HEK293T (cell line): ENCODE data around the gene PIP5K1C.

Source experiments
- CTCF ChIA-PET: fragments of 350-600 bp; formaldehyde crosslinking; extraction: SDS; loops from one replicate; lab custom pipeline; 2021; ENCODE audit warnings: antibody characterized with exemption, inconsistent platforms; lab: Yijun Ruan, JAX
- POLR2A ChIA-PET: fragments of 350-600 bp; formaldehyde crosslinking; extraction: SDS; loops from one replicate; lab custom pipeline; 2020; ENCODE audit warnings: antibody characterized with exemption, inconsistent platforms; lab: Yijun Ruan, JAX
- DNase-seq: peaks from one replicate; pipeline ENCODE4 v3.0.0; 2012; ENCODE audit warnings: mixed read lengths; ENCODE audit errors: extremely low spot score
- ARNT ChIP-seq: fragments of 450-650 bp; IDR thresholded peaks from 2 replicates; pipeline ENCODE4 v1.6.1; 2017; ENCODE audit warnings: mild to moderate bottlenecking
- BHLHE40 ChIP-seq: fragments of 450-650 bp; IDR thresholded peaks from 2 replicates; pipeline ENCODE4 v1.6.1; 2016; ENCODE audit warnings: mild to moderate bottlenecking, moderate library complexity, borderline replicate concordance
- CTBP1 ChIP-seq: fragments of 450-650 bp; IDR thresholded peaks from 2 replicates; pipeline ENCODE4 v1.6.1; 2016; ENCODE audit warnings: borderline replicate concordance
- ELF4 ChIP-seq: fragments of 450-650 bp; IDR thresholded peaks from 2 replicates; pipeline ENCODE4 v1.6.1; 2017; ENCODE audit warnings: antibody characterized with exemption
- FOXA1 ChIP-seq: fragments of 450-650 bp; IDR thresholded peaks from 2 replicates; pipeline ENCODE4 v1.6.1; 2016; ENCODE audit warnings: mild to moderate bottlenecking
- FOXK2 ChIP-seq: fragments of 450-650 bp; IDR thresholded peaks from 2 replicates; pipeline ENCODE4 v1.6.1; 2016; ENCODE audit warnings: mild to moderate bottlenecking
- FOXM1 ChIP-seq: fragments of 450-650 bp; IDR thresholded peaks from 2 replicates; pipeline ENCODE4 v1.6.1; 2017; ENCODE audit warnings: mild to moderate bottlenecking, borderline replicate concordance
- HDGF ChIP-seq: fragments of 450-650 bp; IDR thresholded peaks from 2 replicates; pipeline ENCODE4 v1.6.1; 2017; ENCODE audit warnings: antibody characterized with exemption, borderline replicate concordance
- L3MBTL2 ChIP-seq: fragments of 450-650 bp; conservative IDR thresholded peaks from 2 replicates; pipeline ENCODE4 v1.6.1; 2016; ENCODE audit warnings: mild to moderate bottlenecking
- LEF1 ChIP-seq: fragments of 450-650 bp; IDR thresholded peaks from 2 replicates; pipeline ENCODE4 v1.6.1; 2017; ENCODE audit warnings: mild to moderate bottlenecking, borderline replicate concordance
- NFRKB ChIP-seq: fragments of 450-650 bp; IDR thresholded peaks from 2 replicates; pipeline ENCODE4 v1.6.1; 2016; ENCODE audit warnings: mild to moderate bottlenecking, moderate library complexity
- PKNOX1 ChIP-seq: fragments of 450-650 bp; IDR thresholded peaks from 2 replicates; pipeline ENCODE4 v1.6.1; 2016
- SP1 ChIP-seq: fragments of 450-650 bp; IDR thresholded peaks from 2 replicates; pipeline ENCODE4 v1.6.1; 2017
- SUZ12 ChIP-seq: fragments of 450-650 bp; IDR thresholded peaks from 2 replicates; pipeline ENCODE4 v1.6.1; 2016; ENCODE audit warnings: mild to moderate bottlenecking
- TARDBP ChIP-seq: fragments of 450-650 bp; IDR thresholded peaks from 2 replicates; pipeline ENCODE4 v1.6.1; 2016
- ZNF384 ChIP-seq: fragments of 450-650 bp; IDR thresholded peaks from 2 replicates; pipeline ENCODE4 v1.6.1; 2016

PIP5K1C gene

GRCh38 chr19:3638208-3639193, 61.8 kb downstream of the PIP5K1C start:
- ChIA-PET POLR2A (no interaction called here), CTCF (no interaction called here)
- TF ChIP-seq LEF1 (no peak), BHLHE40 (no peak), CTBP1 (no peak), TARDBP (no peak), FOXM1 (no peak), FOXA1 (no peak), ELF4 (no peak), ARNT (no peak), ZNF384 (no peak), SUZ12 (no peak), PKNOX1 (no peak), FOXK2 (no peak), NFRKB (no peak), HDGF (no peak)
- no peak for DNase-seq

- DNase-seq: no peak
- POLR2A ChIA-PET: no interaction called here
- TF ChIP-seq CTBP1 (no peak), FOXA1 (no peak), ZNF384 (no peak), TARDBP (no peak), ELF4 (no peak), PKNOX1 (no peak)
- CTCF ChIA-PET: no interaction called here
These were observed 62.6 kb downstream of the PIP5K1C start for GRCh38 chr19:3637621-3638020.

GRCh38 chr19:3636962-3637361, 63.3 kb downstream of the PIP5K1C start:
- TF ChIP-seq BHLHE40: no peak
- POLR2A ChIA-PET: no interaction called here
- no peak for DNase-seq
- CTCF ChIA-PET: no interaction called here

- ChIA-PET CTCF (no interaction called here), POLR2A (no interaction called here)
- no peak for DNase-seq
- TF ChIP-seq ELF4 (no peak), NFRKB (no peak), SUZ12 (no peak), ZNF384 (no peak), TARDBP (no peak), FOXK2 (no peak), PKNOX1 (no peak), SP1 (no peak), FOXM1 (no peak), LEF1 (no peak), CTBP1 (no peak), L3MBTL2 (no peak), FOXA1 (no peak), BHLHE40 (no peak)
These were observed 63.8 kb downstream of the PIP5K1C start for GRCh38 chr19:3636506-3636905.

- CTCF ChIA-PET: no interaction called here
- DNase-seq: no peak
- TF ChIP-seq ZNF384 (no peak), CTBP1 (no peak), HDGF (no peak)
- POLR2A ChIA-PET: no interaction called here
These were observed 65.7 kb downstream of the PIP5K1C start for GRCh38 chr19:3634496-3635045.

- ChIA-PET POLR2A (no interaction called here), CTCF (no interaction called here)
- no peak for DNase-seq
- no peak for TF ChIP-seq BHLHE40
- TF ChIP-seq L3MBTL2: no peak
- TF ChIP-seq ELF4: no peak
- TF ChIP-seq FOXK2: no peak
- TF ChIP-seq TARDBP: no peak
- no peak for TF ChIP-seq LEF1
- TF ChIP-seq ARNT: no peak
- TF ChIP-seq SP1: no peak
- TF ChIP-seq NFRKB: no peak
- TF ChIP-seq PKNOX1: no peak
- TF ChIP-seq HDGF: no peak
- no peak for TF ChIP-seq FOXM1
- no peak for TF ChIP-seq SUZ12
- TF ChIP-seq ZNF384: no peak
- no peak for TF ChIP-seq CTBP1
- TF ChIP-seq FOXA1: no peak
These were observed 66.7 kb downstream of the PIP5K1C start for GRCh38 chr19:3633559-3633988.
